H1 (cell line): ENCODE data around the gene MAN1C1. TPM values are rescaled to one million over a fixed set of nuclear protein-coding genes. Genes with fewer than 3 reads are reported as not detected.
"Not testable (repeated sequence)": the region's sequence is repeated elsewhere in the genome, so short reads cannot be mapped to it uniquely, and the experiment has no call there.

Experiments
- CTCF ChIA-PET: fragments of 300-600 bp; sonication (Branson Sonifier 250); formaldehyde crosslinking; loops from one replicate; lab custom pipeline; 2021; ENCODE audit not compliant: partially characterized antibody; lab: Charles Lee
- POLR2A ChIA-PET: fragments of 300-600 bp; sonication (Branson Sonifier 250); formaldehyde crosslinking; loops from one replicate; lab custom pipeline; 2021; ENCODE audit warnings: inconsistent platforms; ENCODE audit not compliant: partially characterized antibody; lab: Charles Lee
- DNase-seq, 2 experiments: peaks; one replicate each; pipeline versions ENCODE4 v3.0.0 to v3.0.0-alpha.2; 2010 to 2022; ENCODE audit warnings: low spot score in 2 of 2, low read depth in 1 of 2, mixed read lengths in 1 of 2
- FAIRE-seq: peaks from 2 replicates; lab custom pipeline; 2011; peaks lifted over from hg19 to GRCh38; lab: Jason Lieb, UNC
- H2AFZ ChIP-seq: 2 replicates; pipeline ENCODE4 v1.8.1; 2012; ENCODE audit warnings: low read length, inconsistent platforms
- H2AK5ac ChIP-seq: 2 replicates; pipeline ENCODE4 v1.6.1; 2013; ENCODE audit warnings: low read depth, low read length
- H2BK120ac ChIP-seq: replicated peaks from 2 replicates; pipeline ENCODE3; 2013; ENCODE audit warnings: low read depth, low read length, inconsistent platforms
- H2BK12ac ChIP-seq: 2 replicates; pipeline ENCODE4 v1.6.1; 2013; ENCODE audit warnings: low read depth, low read length
- H2BK15ac ChIP-seq: 2 replicates; pipeline ENCODE4 v1.6.1; 2013; ENCODE audit warnings: low read length
- H2BK20ac ChIP-seq: 2 replicates; pipeline ENCODE4 v1.6.1; 2013; ENCODE audit warnings: low read length
- H2BK5ac ChIP-seq: 2 replicates; pipeline ENCODE4 v1.6.1; 2013; ENCODE audit warnings: low read depth, low read length
- H3K14ac ChIP-seq: 2 replicates; pipeline ENCODE4 v1.6.1; 2013; ENCODE audit warnings: inconsistent platforms; ENCODE audit not compliant: insufficient read length
- H3K18ac ChIP-seq: 2 replicates; pipeline ENCODE4 v1.6.1; 2013; ENCODE audit warnings: low read length; ENCODE audit errors: extremely low read depth
- H3K23ac ChIP-seq: 2 replicates; pipeline ENCODE4 v1.6.1; 2013; ENCODE audit warnings: inconsistent platforms; ENCODE audit not compliant: insufficient read length
- H3K23me2 ChIP-seq: 2 replicates; pipeline ENCODE4 v1.6.1; 2013; ENCODE audit warnings: low read depth, low read length
- H3K27ac ChIP-seq: 2 replicates; pipeline ENCODE4 v1.6.1; 2011; ENCODE audit warnings: low read depth, low read length, inconsistent platforms
- H3K27me3 ChIP-seq, 4 experiments: replicated peaks in 1 of 4; 1 replicate in 1 of 4; 2 replicates in 3 of 4; pipeline versions ENCODE4 v1.6.1 to v1.8.1; 2011 to 2013; ENCODE audit warnings: low read length in 3 of 4, mild to moderate bottlenecking in 3 of 4, inconsistent platforms in 2 of 4, mixed read lengths in 2 of 4, moderate library complexity in 1 of 4; ENCODE audit not compliant: control insufficient read depth in 3 of 4, insufficient read depth in 3 of 4; ENCODE audit errors: extremely low read depth in 1 of 4
- H3K36me3 ChIP-seq, 4 experiments: 2 replicates each; pipeline versions ENCODE4 v1.6.1 to v1.8.1; 2011 to 2013; ENCODE audit warnings: mild to moderate bottlenecking in 4 of 4, low read length in 3 of 4, moderate library complexity in 2 of 4, control low read depth in 1 of 4, inconsistent platforms in 1 of 4; ENCODE audit not compliant: insufficient read depth in 4 of 4, control insufficient read depth in 2 of 4
- H3K4ac ChIP-seq: replicated peaks from 2 replicates; pipeline ENCODE3; 2013; ENCODE audit warnings: low read length, low read depth, mixed read lengths, inconsistent platforms; ENCODE audit not compliant: insufficient read length
- H3K4me1 ChIP-seq, 4 experiments: replicated peaks in 1 of 4; 1 replicate in 1 of 4; 2 replicates in 3 of 4; pipeline versions ENCODE4 v1.6.1 to v1.8.1; 2011 to 2013; ENCODE audit warnings: low read length in 3 of 4, inconsistent platforms in 2 of 4, mixed read lengths in 1 of 4; ENCODE audit not compliant: insufficient read depth in 4 of 4, control insufficient read depth in 3 of 4
- H3K4me2 ChIP-seq, 2 experiments: 2 replicates each; pipeline versions ENCODE4 v1.6.1 to v1.8.1; 2011 to 2013; ENCODE audit warnings: low read depth in 2 of 2, low read length in 2 of 2, control low read depth in 1 of 2, inconsistent platforms in 1 of 2, mild to moderate bottlenecking in 1 of 2; ENCODE audit not compliant: insufficient read depth in 1 of 2
- H3K4me3 ChIP-seq, 4 experiments: fragments of 200-600, 300-600 bp in 1 of 4; sonication (generic), shearing (Covaris generic), sonication (Bioruptor Twin) in 1 of 4; 2 replicates each; pipeline versions ENCODE4 v1.5.1 to v1.8.1; 2011 to 2016; ENCODE audit warnings: low read length in 4 of 4, low read depth in 3 of 4, control low read depth in 2 of 4, inconsistent platforms in 2 of 4, mild to moderate bottlenecking in 2 of 4, mixed read lengths in 1 of 4, moderate library complexity in 1 of 4; ENCODE audit not compliant: insufficient read depth in 2 of 4; ENCODE audit errors: extremely low read depth in 1 of 4
- H3K56ac ChIP-seq: replicated peaks from 2 replicates; pipeline ENCODE3; 2013; ENCODE audit warnings: low read depth, mild to moderate bottlenecking, mixed read lengths, low read length, inconsistent platforms; ENCODE audit not compliant: insufficient read length
- H3K79me1 ChIP-seq: 2 replicates; pipeline ENCODE4 v1.6.1; 2013; ENCODE audit warnings: low read depth, low read length, control low read depth
- H3K79me2 ChIP-seq, 2 experiments: 2 replicates each; pipeline versions ENCODE4 v1.6.1 to v1.8.1; 2012 to 2013; ENCODE audit warnings: low read length in 2 of 2, mild to moderate bottlenecking in 2 of 2, inconsistent platforms in 1 of 2; ENCODE audit not compliant: insufficient read depth in 2 of 2, control insufficient read depth in 1 of 2
- H3K9ac ChIP-seq, 4 experiments: replicated peaks in 1 of 4; 1 replicate in 1 of 4; 2 replicates in 3 of 4; pipeline versions ENCODE4 v1.6.1 to v1.8.1; 2011 to 2013; ENCODE audit warnings: low read depth in 3 of 4, low read length in 3 of 4, control low read depth in 2 of 4, mild to moderate bottlenecking in 2 of 4, moderate library complexity in 2 of 4, inconsistent platforms in 1 of 4; ENCODE audit errors: extremely low read depth in 1 of 4
- H3K9me3 ChIP-seq, 2 experiments: 2 replicates each; pipeline versions ENCODE4 v1.6.1 to v1.8.1; 2012 to 2013; ENCODE audit warnings: mild to moderate bottlenecking in 2 of 2, moderate library complexity in 2 of 2, control low read depth in 1 of 2, inconsistent platforms in 1 of 2, low read depth in 1 of 2, low read length in 1 of 2, mixed read lengths in 1 of 2; ENCODE audit not compliant: insufficient read depth in 2 of 2
- H4K20me1 ChIP-seq, 2 experiments: replicated peaks in 1 of 2; 2 replicates each; pipeline versions ENCODE3 to v1.8.1; 2011 to 2013; ENCODE audit warnings: inconsistent platforms in 2 of 2, low read length in 2 of 2, mild to moderate bottlenecking in 1 of 2; ENCODE audit not compliant: insufficient read depth in 2 of 2, control insufficient read depth in 1 of 2
- H4K5ac ChIP-seq: 2 replicates; pipeline ENCODE4 v1.6.1; 2013; ENCODE audit warnings: low read length, low read depth, mixed read lengths, inconsistent platforms; ENCODE audit not compliant: insufficient read length
- H4K8ac ChIP-seq: 2 replicates; pipeline ENCODE4 v1.8.0; 2013; ENCODE audit warnings: mild to moderate bottlenecking, moderate library complexity, low read length, inconsistent platforms; ENCODE audit not compliant: insufficient read depth; ENCODE audit errors: extremely low read depth
- H4K91ac ChIP-seq: replicated peaks from 2 replicates; pipeline ENCODE3; 2013; ENCODE audit warnings: low read length, mixed read lengths, inconsistent platforms; ENCODE audit not compliant: insufficient read length
- WGBS, 2 experiments: shearing (Covaris generic) in 1 of 2; methylation state at CpG; one replicate each; pipeline versions ENCODE4 v1.1.6 to v1.1.7; 2013 to 2015; ENCODE audit warnings: low lambda C conversion rate in 2 of 2, mixed read lengths in 2 of 2, inconsistent platforms in 1 of 2, low coverage in 1 of 2, missing lambda C conversion rate in 1 of 2; ENCODE audit not compliant: insufficient replicate concordance in 2 of 2, insufficient coverage in 1 of 2, insufficient read length in 1 of 2; ENCODE audit errors: extremely low coverage in 1 of 2, missing lambda C conversion rate in 1 of 2; 5-methylcytosine and 5-hydroxymethylcytosine counted together
- polyA plus RNA-seq, 7 experiments: library from polyadenylated mRNA; depleted of rRNA in 3 of 7; stranded (reverse) in 5 of 7; unstranded in 2 of 7; fragments of >200 nt in 5 of 7; fragments of 200-250 nt in 2 of 7; gene quantifications; 1 replicate in 5 of 7; 2 replicates in 1 of 7; 4 replicates in 1 of 7; pipeline versions ENCODE4 v1.2.1 to v1.2.3, GENCODE V29; 2011 to 2013; ENCODE audit warnings: missing spikeins in 2 of 7, mixed read lengths in 2 of 7
- total RNA-seq: library from RNA; stranded (reverse); fragmentation: NEBNext Ultra II Directional; extraction: Animal tissue kit (Norgen Biotek cat#: 25700); gene quantifications from 2 replicates; pipeline ENCODE4 v1.2.1, GENCODE V29; 2021

MAN1C1 gene
- total and polyA plus RNA-seq, 2 of the 8 experiments (the other 6 are each of a cell fraction or from before 2014, with no cell fraction given): 7.8 to 15.2 TPM

- H3K27ac ChIP-seq, H3K4ac ChIP-seq, H3K4me1 ChIP-seq, H3K79me1 ChIP-seq, H2BK5ac ChIP-seq, H2BK20ac ChIP-seq, H2BK12ac ChIP-seq, H3K79me2 ChIP-seq, H3K36me3 ChIP-seq, H3K27me3 ChIP-seq, H2AFZ ChIP-seq, H4K5ac ChIP-seq, H3K14ac ChIP-seq, DNase-seq, H4K91ac ChIP-seq, H3K4me3 ChIP-seq, H4K20me1 ChIP-seq, H3K23ac ChIP-seq, H3K9me3 ChIP-seq, H2AK5ac ChIP-seq, H3K56ac ChIP-seq, H3K23me2 ChIP-seq, POLR2A ChIA-PET, H4K8ac ChIP-seq, FAIRE-seq, H2BK120ac ChIP-seq, H3K4me2 ChIP-seq, H3K18ac ChIP-seq, H3K9ac ChIP-seq: not testable (repeated sequence)
- 0 out of 2 replicates have a peak overlapping the region, but pooled peaks have one; percentile 0 for H2BK15ac ChIP-seq
- WGBS, 2 experiments: 76% methylated on average over 5 of the region's 5 CpGs; no CpG with 5 or more reads in 1 of the 2 experiments
- CTCF ChIA-PET: interaction anchor here (0.6 to 1.2 kb wide), 3 partner anchors 11 to 157 kb away, joined by 3 to 4 read pairs (median 3); no protein-coding TSS in a partner anchor
Observed at GRCh38 chr1:25600971-25601699, 15.5 kb upstream of the MAN1C1 start.
